ENCODE data around the gene OR4D9. TPM values are rescaled to one million over a fixed set of nuclear protein-coding genes. Genes with fewer than 3 reads are reported as not detected.
A peak's percentile ranks its signal among the peaks of the same experiment; 100 is the strongest.

Gene OR4D9
- total and polyA plus RNA-seq, 10 of the 15 experiments (the other 5 are each of a cell fraction or from before 2014, with no cell fraction given) = not detected

- TF ChIP-seq CEBPB (IDR thresholded peaks at IDR 0.05; ENCODE audit: borderline replicate concordance in 1 of 2, low read depth in 2 of 2, low read length in 2 of 2) = peak in 1 of 2 experiments; percentile 35; a peak in 2 of 4 replicates
- peak; percentile 92; the same call in 1 of the 2 replicates for TF ChIP-seq ZSCAN29 (IDR thresholded peaks at IDR 0.05)
- TF ChIP-seq BHLHE40 (IDR thresholded peaks at IDR 0.05; ENCODE audit: borderline replicate concordance in 1 of 2, low read depth in 2 of 2, low read length in 1 of 2) = peak; percentile 97 to 98
- 0 out of 2 replicates have a peak, but pooled peaks have one; percentile 13 for TF ChIP-seq FOXM1 (IDR thresholded peaks at IDR 0.05; ENCODE audit: low read depth, low read length)
- no peak for TF ChIP-seq CHD2 (IDR thresholded peaks at IDR 0.05; ENCODE audit: borderline replicate concordance, low read depth, low read length)
- TF ChIP-seq FOXK2 (IDR thresholded peaks at IDR 0.05) = no peak; the same call in 1 of the 2 replicates
- TF ChIP-seq EP300 (IDR thresholded peaks at IDR 0.05; ENCODE audit: borderline replicate concordance in 1 of 2, control insufficient read depth in 1 of 2, low read depth in 2 of 2, low read length in 2 of 2) = peak in 1 of 2 experiments; percentile 22; a peak in 1 of 4 replicates
- TF ChIP-seq MAX (IDR thresholded peaks at IDR 0.05; ENCODE audit: low read depth, low read length) = 0 out of 2 replicates have a peak, but pooled peaks have one; percentile 68
- TF ChIP-seq RUNX3 (IDR thresholded peaks at IDR 0.05; ENCODE audit: low read length) = peak; percentile 70
- TF ChIP-seq JUNB (IDR thresholded peaks at IDR 0.05) = no peak; the same call in 1 of the 2 replicates
These were observed 39.7 kb downstream of the OR4D9 start (continued) for GRCh38 chr11:59550842-59551658.

Measured in GM12878 (cell line).